Endothelial cell of umbilical vein (primary cell): Measurements from ENCODE around the gene CNTN5.

ENCODE experiments used
- EZH2 ChIP-seq: IDR thresholded peaks from 2 replicates; pipeline ENCODE4 v1.6.1; 2012; ENCODE audit warnings: borderline replicate concordance, low read depth, mild to moderate bottlenecking, moderate library complexity, low read length, inconsistent platforms; ENCODE audit not compliant: severe bottlenecking
- GATA2 ChIP-seq: IDR thresholded peaks from 2 replicates; pipeline ENCODE4 v1.7.0; 2011; ENCODE audit warnings: low read depth, mild to moderate bottlenecking, moderate library complexity, mixed read lengths, low read length; ENCODE audit not compliant: insufficient read length, insufficient read depth
- JUN ChIP-seq: IDR thresholded peaks from 2 replicates; pipeline ENCODE4 v1.6.1; 2011; ENCODE audit warnings: borderline replicate concordance, low read depth; ENCODE audit not compliant: insufficient read length, insufficient read depth
- POLR2A ChIP-seq: IDR thresholded peaks from 2 replicates; pipeline ENCODE4 v1.6.1; 2012; ENCODE audit warnings: low read depth, mild to moderate bottlenecking, control low read depth, low read length
- POLR2AphosphoS5 ChIP-seq: IDR thresholded peaks from 2 replicates; pipeline ENCODE4 v1.6.1; 2012; ENCODE audit warnings: low read depth, mild to moderate bottlenecking, control low read depth, low read length, moderate library complexity; ENCODE audit not compliant: insufficient read depth
- TF ChIP-seq, protein P1 (sequence below), 2 donors: IDR thresholded peaks; 1 replicate in 1 of 2; 2 replicates in 1 of 2; pipeline ENCODE4 v1.5.1; 2011; ENCODE audit warnings: low read length in 2 of 2, mild to moderate bottlenecking in 2 of 2, moderate library complexity in 2 of 2, control low read depth in 1 of 2, inconsistent platforms in 1 of 2, low read depth in 1 of 2; ENCODE audit not compliant: insufficient read depth in 1 of 2; ENCODE audit errors: extremely low read depth in 1 of 2

DNA sequence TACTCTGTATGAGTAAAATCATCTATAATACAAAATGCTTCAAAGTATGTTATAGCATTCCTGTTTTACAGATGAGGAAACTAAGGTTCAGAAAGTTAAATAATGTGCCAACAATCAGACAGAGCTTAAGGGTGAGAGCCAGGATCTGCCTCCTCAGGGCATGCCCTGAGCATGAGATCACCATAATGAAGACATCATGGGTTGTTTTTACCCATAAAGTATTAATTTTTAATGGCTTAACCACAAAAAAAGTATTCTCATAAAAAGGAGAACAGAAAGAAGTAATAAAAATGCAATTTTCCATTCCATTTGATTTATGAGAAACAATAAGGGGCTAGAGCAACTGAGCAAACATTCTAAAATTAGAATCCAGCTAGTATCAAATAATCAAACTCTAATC is 1132.0 kb downstream of the CNTN5 start:
- TF ChIP-seq, protein P1, sequence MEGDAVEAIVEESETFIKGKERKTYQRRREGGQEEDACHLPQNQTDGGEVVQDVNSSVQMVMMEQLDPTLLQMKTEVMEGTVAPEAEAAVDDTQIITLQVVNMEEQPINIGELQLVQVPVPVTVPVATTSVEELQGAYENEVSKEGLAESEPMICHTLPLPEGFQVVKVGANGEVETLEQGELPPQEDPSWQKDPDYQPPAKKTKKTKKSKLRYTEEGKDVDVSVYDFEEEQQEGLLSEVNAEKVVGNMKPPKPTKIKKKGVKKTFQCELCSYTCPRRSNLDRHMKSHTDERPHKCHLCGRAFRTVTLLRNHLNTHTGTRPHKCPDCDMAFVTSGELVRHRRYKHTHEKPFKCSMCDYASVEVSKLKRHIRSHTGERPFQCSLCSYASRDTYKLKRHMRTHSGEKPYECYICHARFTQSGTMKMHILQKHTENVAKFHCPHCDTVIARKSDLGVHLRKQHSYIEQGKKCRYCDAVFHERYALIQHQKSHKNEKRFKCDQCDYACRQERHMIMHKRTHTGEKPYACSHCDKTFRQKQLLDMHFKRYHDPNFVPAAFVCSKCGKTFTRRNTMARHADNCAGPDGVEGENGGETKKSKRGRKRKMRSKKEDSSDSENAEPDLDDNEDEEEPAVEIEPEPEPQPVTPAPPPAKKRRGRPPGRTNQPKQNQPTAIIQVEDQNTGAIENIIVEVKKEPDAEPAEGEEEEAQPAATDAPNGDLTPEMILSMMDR (IDR thresholded peaks at IDR 0.05; ENCODE audit: extremely low read depth in 1 of 2, insufficient read depth in 1 of 2, low read depth in 1 of 2, low read length in 2 of 2), result no peak
- TF ChIP-seq EZH2 (no peak), POLR2AphosphoS5 (no peak), POLR2A (no peak), GATA2 (no peak), JUN (no peak)
